ENCODE measurements around the gene ALKBH5. TPM values are rescaled to one million over a fixed set of nuclear protein-coding genes. Genes with fewer than 3 reads are reported as not detected.

The ALKBH5 gene
- polyA plus RNA-seq, 3 donors: 50.4 to 79.1 (median 78.9) TPM

DNA sequence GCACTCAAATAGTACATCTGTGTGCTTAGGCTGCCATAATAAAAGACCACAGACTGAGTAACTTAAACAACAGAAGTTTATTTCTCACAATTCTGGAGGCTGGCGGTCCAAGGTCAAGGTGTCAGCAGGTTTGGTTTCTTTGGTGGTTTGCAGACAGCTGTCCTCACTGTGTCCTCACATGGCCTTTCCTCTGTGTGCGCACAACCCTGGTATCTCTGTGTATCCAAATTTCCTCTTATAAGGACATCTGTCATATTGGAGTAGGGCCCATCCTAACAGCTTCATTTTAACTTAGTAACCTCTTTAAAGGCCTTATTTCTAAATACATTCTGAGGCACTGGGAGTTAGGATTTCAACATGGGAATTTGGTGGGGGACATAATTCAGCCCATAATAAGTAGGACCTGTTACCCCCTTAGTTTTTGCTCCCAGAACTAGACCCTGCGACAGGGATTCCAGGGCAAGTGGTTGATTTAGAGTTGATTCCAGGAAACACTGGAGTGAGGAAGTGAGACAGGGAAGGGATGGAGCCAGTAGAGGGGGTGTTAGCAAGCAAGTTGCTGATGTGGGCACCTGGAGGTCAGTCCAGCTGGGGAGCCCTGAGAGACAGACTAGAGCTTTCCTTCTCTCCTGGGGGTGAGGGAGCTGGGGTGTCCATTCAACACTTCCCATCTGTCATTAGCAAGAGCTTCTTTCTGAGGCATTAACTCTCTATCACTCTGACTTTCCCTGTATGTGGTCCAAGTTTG, 10.9 kb upstream of the ALKBH5 start:
- H3K36me3 ChIP-seq (replicated peaks in 1 of 2; ENCODE audit: control insufficient read depth in 1 of 2, insufficient read depth in 2 of 2, low read length in 2 of 2): no peaks in the 10 kb centered on the region
- no peak overlapping the region for H3K4me2 ChIP-seq (replicated peaks; ENCODE audit: extremely low read depth, low read length, poor library complexity, severe bottlenecking)
- H3K9me3 Mint-ChIP-seq: peaks cover 0 to 2% (median 0%) of the 10 kb centered on the region in 7 donors
- H2AFZ ChIP-seq (ENCODE audit: insufficient read depth, low read depth, low read length, poor library complexity, severe bottlenecking): no peak overlapping the region
- no peak overlapping the region for H3K4me3 ChIP-seq (replicated peaks in 1 of 3; ENCODE audit: low read depth in 2 of 3, low read length in 3 of 3)
- peaks cover 15% of the 10 kb centered on the region for H3K4me1 Mint-ChIP-seq
- WGBS (ENCODE audit: insufficient coverage): 83% methylated on average over 2 of the region's 3 CpGs
- no peaks in the 10 kb centered on the region for H4K20me1 ChIP-seq (ENCODE audit: insufficient read depth, low read length)
- H3K79me2 ChIP-seq (ENCODE audit: insufficient read depth, low read length): no peaks in the 10 kb centered on the region
- H3K9ac ChIP-seq (ENCODE audit: insufficient read depth, low read length, poor library complexity, severe bottlenecking): no peak overlapping the region
- peaks cover 13 to 14% of the 10 kb centered on the region in 2 donors for H3K4me1 ChIP-seq (ENCODE audit: control insufficient read depth in 1 of 2, insufficient read depth in 2 of 2, low read length in 2 of 2)
- H3K27me3 ChIP-seq (ENCODE audit: control insufficient read depth in 2 of 2, insufficient read depth in 2 of 2, low read length in 2 of 2): no peaks in the 10 kb centered on the region
- peaks cover 0 to 4% of the 10 kb centered on the region in 2 donors for H3K36me3 Mint-ChIP-seq
- intact Hi-C loops (cut with micrococcal nuclease): no loop called here
- no peak for DNase-seq
- no peak overlapping the region for H3K4me3 Mint-ChIP-seq
- no peak overlapping the region for H3K27ac ChIP-seq (ENCODE audit: low read depth in 1 of 2, low read length in 2 of 2)
- H3K27me3 Mint-ChIP-seq (ENCODE audit: low read depth in 3 of 3): peaks cover 0 to 3% (median 0%) of the 10 kb centered on the region in 3 donors
- TF ChIP-seq, protein P1, sequence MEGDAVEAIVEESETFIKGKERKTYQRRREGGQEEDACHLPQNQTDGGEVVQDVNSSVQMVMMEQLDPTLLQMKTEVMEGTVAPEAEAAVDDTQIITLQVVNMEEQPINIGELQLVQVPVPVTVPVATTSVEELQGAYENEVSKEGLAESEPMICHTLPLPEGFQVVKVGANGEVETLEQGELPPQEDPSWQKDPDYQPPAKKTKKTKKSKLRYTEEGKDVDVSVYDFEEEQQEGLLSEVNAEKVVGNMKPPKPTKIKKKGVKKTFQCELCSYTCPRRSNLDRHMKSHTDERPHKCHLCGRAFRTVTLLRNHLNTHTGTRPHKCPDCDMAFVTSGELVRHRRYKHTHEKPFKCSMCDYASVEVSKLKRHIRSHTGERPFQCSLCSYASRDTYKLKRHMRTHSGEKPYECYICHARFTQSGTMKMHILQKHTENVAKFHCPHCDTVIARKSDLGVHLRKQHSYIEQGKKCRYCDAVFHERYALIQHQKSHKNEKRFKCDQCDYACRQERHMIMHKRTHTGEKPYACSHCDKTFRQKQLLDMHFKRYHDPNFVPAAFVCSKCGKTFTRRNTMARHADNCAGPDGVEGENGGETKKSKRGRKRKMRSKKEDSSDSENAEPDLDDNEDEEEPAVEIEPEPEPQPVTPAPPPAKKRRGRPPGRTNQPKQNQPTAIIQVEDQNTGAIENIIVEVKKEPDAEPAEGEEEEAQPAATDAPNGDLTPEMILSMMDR (IDR thresholded peaks at IDR 0.05): no peak
- no peaks in the 10 kb centered on the region for H3K9me3 ChIP-seq (replicated peaks in 1 of 2; ENCODE audit: control insufficient read depth in 1 of 2, insufficient read depth in 1 of 2, low read length in 2 of 2)
- no peak overlapping the region for H3K27ac Mint-ChIP-seq

DNA sequence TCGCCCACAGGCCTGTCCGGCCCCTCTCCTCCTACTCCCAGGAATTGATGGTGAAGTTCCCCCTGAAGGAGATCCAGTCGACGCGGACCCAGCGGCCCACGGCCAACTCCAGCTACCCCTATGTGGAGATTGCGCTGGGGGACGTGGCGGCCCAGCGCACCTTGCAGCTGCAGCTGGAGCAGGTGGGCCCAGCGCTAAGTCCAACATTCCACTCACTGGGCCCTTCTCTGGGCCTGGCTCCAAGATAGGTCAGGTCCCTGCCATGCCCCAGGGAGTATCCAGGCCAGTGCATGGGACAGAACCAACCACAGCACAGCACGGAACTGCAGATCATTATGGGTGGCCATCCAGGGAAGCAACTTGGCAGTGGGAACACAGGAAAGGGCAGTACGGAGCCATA, 9.9 kb upstream of the ALKBH5 start:
- no peaks in the 10 kb centered on the region for H3K9me3 ChIP-seq (replicated peaks in 1 of 2; ENCODE audit: control insufficient read depth in 1 of 2, insufficient read depth in 1 of 2, low read length in 2 of 2)
- TF ChIP-seq, protein P1 (IDR thresholded peaks at IDR 0.05): no peak
- H2AFZ ChIP-seq (ENCODE audit: insufficient read depth, low read depth, low read length, poor library complexity, severe bottlenecking): no peak overlapping the region
- H3K36me3 ChIP-seq (replicated peaks in 1 of 2; ENCODE audit: control insufficient read depth in 1 of 2, insufficient read depth in 2 of 2, low read length in 2 of 2): no peaks in the 10 kb centered on the region
- intact Hi-C loops (cut with micrococcal nuclease): no loop called here
- no peak overlapping the region for H3K4me2 ChIP-seq (replicated peaks; ENCODE audit: extremely low read depth, low read length, poor library complexity, severe bottlenecking)
- H3K36me3 Mint-ChIP-seq: peaks cover 0 to 4% of the 10 kb centered on the region in 2 donors
- peaks cover 15% of the 10 kb centered on the region for H3K4me1 Mint-ChIP-seq
- peaks cover 0 to 4% (median 3%) of the 10 kb centered on the region in 3 donors for H3K27me3 Mint-ChIP-seq (ENCODE audit: low read depth in 3 of 3)
- no peaks in the 10 kb centered on the region for H3K79me2 ChIP-seq (ENCODE audit: insufficient read depth, low read length)
- no peaks in the 10 kb centered on the region for H4K20me1 ChIP-seq (ENCODE audit: insufficient read depth, low read length)
- H3K9ac ChIP-seq (ENCODE audit: insufficient read depth, low read length, poor library complexity, severe bottlenecking): no peak overlapping the region
- no peak overlapping the region for H3K4me3 ChIP-seq (replicated peaks in 1 of 3; ENCODE audit: low read depth in 2 of 3, low read length in 3 of 3)
- 100% methylated on average over 12 of the region's 14 CpGs for WGBS (ENCODE audit: insufficient coverage)
- no peak overlapping the region for H3K27ac ChIP-seq (ENCODE audit: low read depth in 1 of 2, low read length in 2 of 2)
- no peaks in the 10 kb centered on the region for H3K27me3 ChIP-seq (ENCODE audit: control insufficient read depth in 2 of 2, insufficient read depth in 2 of 2, low read length in 2 of 2)
- H3K27ac Mint-ChIP-seq: no peak overlapping the region
- peaks cover 13 to 14% of the 10 kb centered on the region in 2 donors for H3K4me1 ChIP-seq (ENCODE audit: control insufficient read depth in 1 of 2, insufficient read depth in 2 of 2, low read length in 2 of 2)
- no peak for DNase-seq
- peaks cover 0 to 2% (median 0%) of the 10 kb centered on the region in 7 donors for H3K9me3 Mint-ChIP-seq
- H3K4me3 Mint-ChIP-seq: no peak overlapping the region

All from CD14-positive monocyte (primary cell).